Measurements from ENCODE around the gene CPED1.

DNA sequence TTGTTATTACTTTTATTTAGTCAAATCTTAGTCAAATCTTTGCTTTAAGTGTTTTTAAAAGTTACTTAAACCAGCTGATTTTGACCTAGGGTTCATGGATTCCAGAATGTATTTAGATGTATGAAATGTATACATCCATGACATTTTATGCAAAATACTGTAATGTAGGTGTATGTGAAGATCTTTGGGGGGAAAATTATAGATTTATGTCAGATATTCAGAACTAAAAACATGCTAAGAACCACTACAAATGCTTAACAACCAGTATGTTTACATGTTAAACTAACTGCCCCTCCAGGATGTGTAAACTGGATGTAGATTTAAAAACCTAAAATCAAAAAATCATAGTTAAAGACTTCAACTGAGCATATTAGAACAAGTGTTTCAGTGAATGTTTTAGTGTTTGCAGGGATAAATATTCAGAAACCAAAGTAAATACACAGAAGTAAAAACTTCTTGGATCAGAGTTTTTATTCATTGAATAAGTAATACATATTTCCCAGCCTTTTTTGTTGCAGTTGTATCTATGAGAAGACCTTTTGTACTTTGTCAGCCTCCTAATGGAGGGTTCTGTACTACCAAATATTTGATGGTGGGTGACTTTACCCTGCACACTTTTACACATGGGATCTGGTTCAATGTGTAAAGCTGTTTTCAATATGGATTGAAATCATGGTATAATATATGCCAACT, 3.9 kb downstream of the CPED1 start:
- TF ChIP-seq, protein P1, sequence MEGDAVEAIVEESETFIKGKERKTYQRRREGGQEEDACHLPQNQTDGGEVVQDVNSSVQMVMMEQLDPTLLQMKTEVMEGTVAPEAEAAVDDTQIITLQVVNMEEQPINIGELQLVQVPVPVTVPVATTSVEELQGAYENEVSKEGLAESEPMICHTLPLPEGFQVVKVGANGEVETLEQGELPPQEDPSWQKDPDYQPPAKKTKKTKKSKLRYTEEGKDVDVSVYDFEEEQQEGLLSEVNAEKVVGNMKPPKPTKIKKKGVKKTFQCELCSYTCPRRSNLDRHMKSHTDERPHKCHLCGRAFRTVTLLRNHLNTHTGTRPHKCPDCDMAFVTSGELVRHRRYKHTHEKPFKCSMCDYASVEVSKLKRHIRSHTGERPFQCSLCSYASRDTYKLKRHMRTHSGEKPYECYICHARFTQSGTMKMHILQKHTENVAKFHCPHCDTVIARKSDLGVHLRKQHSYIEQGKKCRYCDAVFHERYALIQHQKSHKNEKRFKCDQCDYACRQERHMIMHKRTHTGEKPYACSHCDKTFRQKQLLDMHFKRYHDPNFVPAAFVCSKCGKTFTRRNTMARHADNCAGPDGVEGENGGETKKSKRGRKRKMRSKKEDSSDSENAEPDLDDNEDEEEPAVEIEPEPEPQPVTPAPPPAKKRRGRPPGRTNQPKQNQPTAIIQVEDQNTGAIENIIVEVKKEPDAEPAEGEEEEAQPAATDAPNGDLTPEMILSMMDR (IDR thresholded peaks at IDR 0.05) = no peak
- TF ChIP-seq POLR2A (IDR thresholded peaks at IDR 0.05) = no peak
